Sigmoid colon (tissue), 4 donors: ENCODE results near the gene SPARC.

Source experiments
- POLR2AphosphoS5 ChIP-seq, 4 donors: sonication (generic); formaldehyde crosslinking; IDR thresholded peaks; one replicate each; pipeline ENCODE4 v1.6.1; 2017; ENCODE audit warnings: antibody characterized with exemption in 4 of 4
- TF ChIP-seq, protein P1 (sequence below), 4 experiments: fragments of 450-650 bp in 3 of 4; fragments of 200-600 bp in 1 of 4; IDR thresholded peaks; one replicate each; pipeline ENCODE4 v1.5.1; 2016 to 2019; ENCODE audit warnings: antibody characterized with exemption in 4 of 4, mild to moderate bottlenecking in 3 of 4, moderate library complexity in 2 of 4

DNA sequence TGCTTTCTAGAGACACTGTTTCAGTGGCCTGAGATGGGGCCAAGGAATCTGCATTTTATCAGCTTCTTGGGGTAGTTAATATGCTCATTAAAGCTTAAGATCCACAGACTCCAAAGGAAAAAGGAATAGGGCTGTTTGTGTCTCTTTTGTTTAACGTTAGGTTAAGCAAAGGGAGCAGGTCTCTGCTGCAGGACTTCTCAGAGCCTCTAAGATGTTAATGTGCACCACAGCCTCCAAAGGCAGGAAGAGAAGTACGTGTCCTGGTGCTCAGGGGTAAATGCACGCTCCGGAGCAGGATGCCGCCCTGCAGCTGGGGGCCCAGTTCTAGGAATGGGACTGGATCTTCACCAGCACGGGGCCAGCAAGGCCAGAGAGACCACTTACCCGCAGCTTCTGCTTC, 19.6 kb downstream of the SPARC start:
- TF ChIP-seq, protein P1, sequence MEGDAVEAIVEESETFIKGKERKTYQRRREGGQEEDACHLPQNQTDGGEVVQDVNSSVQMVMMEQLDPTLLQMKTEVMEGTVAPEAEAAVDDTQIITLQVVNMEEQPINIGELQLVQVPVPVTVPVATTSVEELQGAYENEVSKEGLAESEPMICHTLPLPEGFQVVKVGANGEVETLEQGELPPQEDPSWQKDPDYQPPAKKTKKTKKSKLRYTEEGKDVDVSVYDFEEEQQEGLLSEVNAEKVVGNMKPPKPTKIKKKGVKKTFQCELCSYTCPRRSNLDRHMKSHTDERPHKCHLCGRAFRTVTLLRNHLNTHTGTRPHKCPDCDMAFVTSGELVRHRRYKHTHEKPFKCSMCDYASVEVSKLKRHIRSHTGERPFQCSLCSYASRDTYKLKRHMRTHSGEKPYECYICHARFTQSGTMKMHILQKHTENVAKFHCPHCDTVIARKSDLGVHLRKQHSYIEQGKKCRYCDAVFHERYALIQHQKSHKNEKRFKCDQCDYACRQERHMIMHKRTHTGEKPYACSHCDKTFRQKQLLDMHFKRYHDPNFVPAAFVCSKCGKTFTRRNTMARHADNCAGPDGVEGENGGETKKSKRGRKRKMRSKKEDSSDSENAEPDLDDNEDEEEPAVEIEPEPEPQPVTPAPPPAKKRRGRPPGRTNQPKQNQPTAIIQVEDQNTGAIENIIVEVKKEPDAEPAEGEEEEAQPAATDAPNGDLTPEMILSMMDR (IDR thresholded peaks at IDR 0.05), result no peak
- TF ChIP-seq POLR2AphosphoS5 (IDR thresholded peaks at IDR 0.05), result no peak
